Testis (tissue), 5 donors: ENCODE data around the gene MOBP. TPM values are rescaled to one million over a fixed set of nuclear protein-coding genes. Genes with fewer than 3 reads are reported as not detected.
"Not testable (repeated sequence)": the region's sequence is repeated elsewhere in the genome, so short reads cannot be mapped to it uniquely, and the experiment has no call there.

ENCODE experiments used
- DNase-seq: peaks from one replicate; pipeline ENCODE4 v3.0.0-alpha.2; 2019
- H3K27ac ChIP-seq, 2 donors: fragments of 200-600 bp; sonication (generic); one replicate each; pipeline ENCODE4 v1.5.1; 2019
- H3K27me3 ChIP-seq: fragments of 200-600 bp; sonication (generic); one replicate; pipeline ENCODE4 v1.5.1; 2019
- H3K36me3 ChIP-seq: fragments of 200-600 bp; sonication (generic); one replicate; pipeline ENCODE4 v1.5.1; 2017; ENCODE audit warnings: low read depth; ENCODE audit errors: missing control alignments
- H3K4me1 ChIP-seq: fragments of 200-600 bp; sonication (generic); one replicate; pipeline ENCODE4 v1.5.1; 2019
- H3K4me3 ChIP-seq, 2 donors: fragments of 200-600 bp; sonication (generic); one replicate each; pipeline ENCODE4 v1.5.1; 2017 to 2019
- H3K9me3 ChIP-seq: fragments of 200-600 bp; sonication (generic); one replicate; pipeline ENCODE4 v1.5.1; 2017
- POLR2A ChIP-seq: fragments of 450-650 bp; IDR thresholded peaks from one replicate; pipeline ENCODE4 v1.6.1; 2017; ENCODE audit warnings: antibody characterized with exemption, mild to moderate bottlenecking, moderate library complexity
- WGBS, 2 donors: methylation state at CpG; one replicate each; pipeline ENCODE4 v1.1.5; 2018; 5-methylcytosine and 5-hydroxymethylcytosine counted together
- intact Hi-C: fragments of 100-400 bp; cut with DNase I; formaldehyde crosslinking; loops from one replicate; pipeline ENCODE4 v1.15.1; 2023; ENCODE audit warnings: low total_unique reads
- long read RNA-seq, 2 donors: transcript quantifications; one replicate each; lab custom pipeline, GENCODE V29; 2026
- polyA plus RNA-seq: library from polyadenylated mRNA; stranded (reverse); fragments of 350-450 nt; fragmentation: Illumina TruSeq; extraction: RNeasy Lipid Tissue Mini Kit (QIAGEN cat#74804); gene quantifications from one replicate; pipeline ENCODE4 v1.2.3, GENCODE V29; 2014; ENCODE audit warnings: low read depth, low replicate concordance; ENCODE audit not compliant: insufficient read depth
- total RNA-seq, 2 donors: library from RNA; depleted of rRNA; stranded (reverse); fragments of >200 nt; gene quantifications; one replicate each; pipeline ENCODE4 v1.2.3, GENCODE V29; 2016
- TF ChIP-seq, protein P1 (sequence below), 3 experiments: fragments of 450-650 bp in 2 of 3; fragments of 200-600 bp in 1 of 3; sonication (generic) in 1 of 3; IDR thresholded peaks; one replicate each; pipeline ENCODE4 v1.5.1; 2016 to 2019; ENCODE audit warnings: antibody characterized with exemption in 3 of 3, mild to moderate bottlenecking in 2 of 3, moderate library complexity in 1 of 3

The MOBP gene
- total RNA-seq = 1 to 10 TPM; 5.6 to 8.5 TPM
- 19.5 TPM for polyA plus RNA-seq
- long read RNA-seq, donor 1 = 0 reads
- long read RNA-seq, donor 2 = 0 reads

GRCh38 chr3:39467394-39468107 lies at the start of gene MOBP:
Gene MOBP, plus strand, starts transcription at chr3:39467680. Its CDS starts 34,390 bp downstream, at chr3:39502070.
- WGBS, 2 donors = 55 to 65% methylated on average over 4 of the region's 4 CpGs
- Histone ChIP-seq H3K27ac (no peak within 1 kb of the TSS), H3K27me3 (no peaks in the 10 kb centered on the region)

DNA sequence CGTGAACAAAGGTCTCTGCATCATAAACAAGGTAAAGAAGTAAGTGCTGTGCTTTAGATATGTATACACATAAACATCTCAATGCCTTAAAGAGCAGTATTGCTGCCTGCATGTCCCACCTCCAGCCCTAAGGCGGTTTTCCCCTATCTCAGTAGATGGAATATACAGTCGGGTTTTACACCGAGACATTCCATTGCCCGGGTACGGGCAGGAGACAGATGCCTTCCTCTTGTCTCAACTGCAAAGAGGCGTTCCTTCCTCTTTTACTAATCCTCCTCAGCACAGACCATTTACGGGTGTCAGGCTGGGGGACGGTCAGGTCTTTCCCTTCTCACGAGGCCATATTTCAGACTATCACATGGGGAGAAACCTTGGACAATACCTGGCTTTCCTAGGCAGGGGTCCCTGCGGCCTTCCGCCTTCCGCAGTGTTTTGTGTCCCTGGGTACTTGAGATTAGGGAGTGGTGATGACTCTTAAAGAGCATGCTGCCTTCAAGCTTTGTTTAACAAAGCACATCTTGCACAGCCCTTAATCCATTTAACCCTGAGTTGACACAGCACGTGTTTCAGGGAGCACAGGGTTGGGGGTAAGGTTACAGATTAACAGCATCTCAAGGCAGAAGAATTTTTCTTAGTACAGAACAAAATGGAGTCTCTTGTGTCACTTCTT lies 48.8 kb upstream of the MOBP start:
- H3K27ac ChIP-seq, intact Hi-C loops, H3K9me3 ChIP-seq, H3K4me3 ChIP-seq, H3K36me3 ChIP-seq, H3K27me3 ChIP-seq, H3K4me1 ChIP-seq, DNase-seq: not testable (repeated sequence)
- 79% methylated on average over 13 to 14 of the region's 14 CpGs for WGBS, 2 donors

More at GRCh38 chr3:39467394-39468107, at the start of gene MOBP:
- TF ChIP-seq, protein P1, sequence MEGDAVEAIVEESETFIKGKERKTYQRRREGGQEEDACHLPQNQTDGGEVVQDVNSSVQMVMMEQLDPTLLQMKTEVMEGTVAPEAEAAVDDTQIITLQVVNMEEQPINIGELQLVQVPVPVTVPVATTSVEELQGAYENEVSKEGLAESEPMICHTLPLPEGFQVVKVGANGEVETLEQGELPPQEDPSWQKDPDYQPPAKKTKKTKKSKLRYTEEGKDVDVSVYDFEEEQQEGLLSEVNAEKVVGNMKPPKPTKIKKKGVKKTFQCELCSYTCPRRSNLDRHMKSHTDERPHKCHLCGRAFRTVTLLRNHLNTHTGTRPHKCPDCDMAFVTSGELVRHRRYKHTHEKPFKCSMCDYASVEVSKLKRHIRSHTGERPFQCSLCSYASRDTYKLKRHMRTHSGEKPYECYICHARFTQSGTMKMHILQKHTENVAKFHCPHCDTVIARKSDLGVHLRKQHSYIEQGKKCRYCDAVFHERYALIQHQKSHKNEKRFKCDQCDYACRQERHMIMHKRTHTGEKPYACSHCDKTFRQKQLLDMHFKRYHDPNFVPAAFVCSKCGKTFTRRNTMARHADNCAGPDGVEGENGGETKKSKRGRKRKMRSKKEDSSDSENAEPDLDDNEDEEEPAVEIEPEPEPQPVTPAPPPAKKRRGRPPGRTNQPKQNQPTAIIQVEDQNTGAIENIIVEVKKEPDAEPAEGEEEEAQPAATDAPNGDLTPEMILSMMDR (IDR thresholded peaks at IDR 0.05) = no peak
- TF ChIP-seq POLR2A = no peak
- Histone ChIP-seq H3K36me3 (no peaks in the 10 kb centered on the region), H3K9me3 (no peaks in the 10 kb centered on the region), H3K4me3 (no peak within 1 kb of the TSS), H3K4me1 (no peaks in the 10 kb centered on the region)
- intact Hi-C loops = no loop called here
- DNase-seq = no peak

GRCh38 chr3:39419742-39420315 lies 47.7 kb upstream of the MOBP start:
- TF ChIP-seq, protein P1 (IDR thresholded peaks at IDR 0.05) = no peak
- TF ChIP-seq POLR2A = no peak
- Histone ChIP-seq H3K4me1 (no peaks in the 10 kb centered on the region), H3K27ac (no peak overlapping the region), H3K36me3 (no peaks in the 10 kb centered on the region), H3K27me3 (no peaks in the 10 kb centered on the region), H3K4me3 (no peak overlapping the region), H3K9me3 (no peaks in the 10 kb centered on the region)
- WGBS, 2 donors = 84 to 88% methylated on average over 2 of the region's 2 CpGs
- no peak for DNase-seq
- intact Hi-C loops = no loop called here

GRCh38 chr3:39420543-39420942 lies 46.9 kb upstream of the MOBP start:
- TF ChIP-seq, protein P1 (IDR thresholded peaks at IDR 0.05) = no peak
- TF ChIP-seq POLR2A = no peak
- Histone ChIP-seq H3K4me3 (no peak overlapping the region), H3K4me1 (no peaks in the 10 kb centered on the region), H3K36me3 (no peaks in the 10 kb centered on the region), H3K9me3 (no peaks in the 10 kb centered on the region), H3K27me3 (no peaks in the 10 kb centered on the region), H3K27ac (no peak overlapping the region)
- intact Hi-C loops = no loop called here
- WGBS, 2 donors = 88 to 97% methylated on average over 2 of the region's 2 CpGs
- no peak for DNase-seq

DNA sequence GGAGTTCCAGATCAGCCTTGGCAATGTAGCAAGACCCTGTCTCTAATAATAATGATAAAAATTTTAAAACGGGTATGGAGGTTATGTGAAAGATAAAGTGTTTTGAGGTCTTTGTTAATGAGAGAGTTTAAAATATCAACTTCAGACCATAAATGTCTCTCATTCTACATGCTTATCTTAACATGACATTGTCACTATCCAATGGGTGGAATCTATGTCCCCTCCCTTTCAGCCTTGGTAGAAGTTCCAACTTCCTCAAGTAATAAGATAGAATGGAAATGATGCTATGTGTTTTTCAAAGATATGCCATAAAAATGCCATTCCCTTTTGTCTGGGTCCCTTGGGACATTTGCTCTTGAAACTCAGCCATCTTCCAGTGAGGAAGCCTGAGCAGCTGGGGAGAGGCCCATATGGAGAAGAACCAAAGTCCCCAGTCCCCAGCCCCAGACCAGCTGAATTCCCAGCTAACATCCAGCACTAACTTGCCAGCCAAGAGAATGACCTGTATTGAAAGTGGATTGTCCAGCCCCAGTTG lies 44.0 kb upstream of the MOBP start:
- intact Hi-C loops = no loop called here
- Histone ChIP-seq H3K9me3 (no peaks in the 10 kb centered on the region), H3K27ac (no peak overlapping the region), H3K4me1 (no peaks in the 10 kb centered on the region), H3K4me3 (no peak overlapping the region), H3K27me3 (no peaks in the 10 kb centered on the region), H3K36me3 (no peaks in the 10 kb centered on the region)
- TF ChIP-seq, protein P1 (IDR thresholded peaks at IDR 0.05) = no peak
- TF ChIP-seq POLR2A = no peak
- WGBS, 2 donors = 58 to 66% methylated on average over 1 of the region's 1 CpG
- no peak for DNase-seq
